ENCODE data around the gene ACSS1.

Gene ACSS1

GRCh38 chr20:25077610-25078169, 19.8 kb upstream of the ACSS1 start:
- DNase-seq: no peak

GRCh38 chr20:25076731-25077609, 19.0 kb upstream of the ACSS1 start:
- no peak for DNase-seq

- DNase-seq: no peak
Measured at GRCh38 chr20:25076201-25076600, 18.3 kb upstream of the ACSS1 start.

GRCh38 chr20:25073544-25073943, 15.6 kb upstream of the ACSS1 start:
- DNase-seq: no peak

GRCh38 chr20:25072226-25072811, 14.4 kb upstream of the ACSS1 start:
- no peak for DNase-seq

- no peak for DNase-seq
Measured at GRCh38 chr20:25071734-25072133, 13.8 kb upstream of the ACSS1 start.

GRCh38 chr20:25070821-25071473, 13.0 kb upstream of the ACSS1 start:
- no peak for DNase-seq

GRCh38 chr20:25067102-25067987, 9.4 kb upstream of the ACSS1 start:
- no peak for DNase-seq

GRCh38 chr20:25066386-25066785, 8.4 kb upstream of the ACSS1 start:
- no peak for DNase-seq

GRCh38 chr20:25065625-25066338, 7.8 kb upstream of the ACSS1 start:
- peak in 1 of 2 experiments; percentile 3 for DNase-seq

- DNase-seq: no peak
Measured at GRCh38 chr20:25065072-25065624, 7.2 kb upstream of the ACSS1 start.

GRCh38 chr20:25064561-25065071, 6.7 kb upstream of the ACSS1 start:
- no peak for DNase-seq

GRCh38 chr20:25063981-25064380, 6.0 kb upstream of the ACSS1 start:
- DNase-seq: no peak

- no peak for DNase-seq
Measured at GRCh38 chr20:25063546-25063945, 5.6 kb upstream of the ACSS1 start.

- DNase-seq: no peak
Measured at GRCh38 chr20:25062841-25063240, 4.9 kb upstream of the ACSS1 start.

GRCh38 chr20:25061821-25062530, 4.0 kb upstream of the ACSS1 start:
- no peak for DNase-seq

GRCh38 chr20:25061103-25061799, 3.3 kb upstream of the ACSS1 start:
- DNase-seq: no peak

GRCh38 chr20:25059866-25060465, 2.0 kb upstream of the ACSS1 start:
- no peak for DNase-seq
